PC-9 (cell line): ENCODE data around the gene SLC16A8. TPM values are rescaled to one million over a fixed set of nuclear protein-coding genes. Genes with fewer than 3 reads are reported as not detected.
"Not testable (repeated sequence)": the region's sequence is repeated elsewhere in the genome, so short reads cannot be mapped to it uniquely, and the experiment has no call there.

Experiments used
- BruUV-seq: library from RNA; stranded (reverse); fragments of 400-500 nt; replicated peaks from 2 replicates; lab custom pipeline; 2021; lab: Mats Ljungman, UMichigan
- CTCF ChIA-PET: fragments of 300-600 bp; sonication (Branson Sonifier 250); formaldehyde crosslinking; loops from one replicate; lab custom pipeline; 2022; ENCODE audit warnings: antibody characterized with exemption; lab: Charles Lee
- POLR2A ChIA-PET: fragments of 300-600 bp; sonication (Branson Sonifier 250); formaldehyde crosslinking; loops from one replicate; lab custom pipeline; 2022; ENCODE audit warnings: antibody characterized with exemption; ENCODE audit not compliant: unreplicated experiment; lab: Charles Lee
- DNase-seq, 2 experiments: peaks; one replicate each; pipeline versions ENCODE4 v3.0.0 to v3.0.0-alpha.2; 2015 to 2022; ENCODE audit warnings: mixed read lengths in 1 of 2
- H2AFZ ChIP-seq: fragments of 200-600 bp; sonication (generic); 2 replicates; pipeline ENCODE4 v1.8.1; 2017; ENCODE audit warnings: antibody characterized with exemption
- H3F3A ChIP-seq: fragments of 200-600 bp; sonication (generic); 2 replicates; pipeline ENCODE4 v1.8.1; 2017; ENCODE audit warnings: antibody characterized with exemption, mild to moderate bottlenecking, low read depth; ENCODE audit not compliant: insufficient read depth
- H3K27ac ChIP-seq: fragments of 200-600 bp; sonication (generic); 2 replicates; pipeline ENCODE4 v1.6.1; 2016; ENCODE audit warnings: mixed run types
- H3K27me3 ChIP-seq: fragments of 200-600 bp; sonication (generic); 2 replicates; pipeline ENCODE4 v1.6.1; 2016; ENCODE audit warnings: low read depth, mixed run types; ENCODE audit not compliant: insufficient read depth
- H3K36me3 ChIP-seq: fragments of 200-600 bp; sonication (generic); 2 replicates; pipeline ENCODE4 v1.6.1; 2016; ENCODE audit warnings: low read depth, mixed run types
- H3K4me1 ChIP-seq: fragments of 200-600 bp; sonication (generic); replicated peaks from 2 replicates; pipeline ENCODE4 v1.6.1; 2016; ENCODE audit warnings: mixed run types; ENCODE audit not compliant: insufficient read depth
- H3K4me2 ChIP-seq: fragments of 200-600 bp; sonication (generic); 2 replicates; pipeline ENCODE4 v1.6.1; 2017; ENCODE audit warnings: mixed run types
- H3K4me3 ChIP-seq: fragments of 200-600 bp; sonication (generic); 2 replicates; pipeline ENCODE4 v1.6.1; 2016; ENCODE audit warnings: mixed run types
- H3K79me2 ChIP-seq: fragments of 200-600 bp; sonication (generic); 2 replicates; pipeline ENCODE4 v1.6.1; 2017; ENCODE audit warnings: low read depth, mixed run types
- H3K9me2 ChIP-seq: fragments of 200-600 bp; sonication (generic); 2 replicates; pipeline ENCODE4 v1.8.1; 2017; ENCODE audit warnings: mild to moderate bottlenecking; ENCODE audit not compliant: insufficient read depth
- H3K9me3 ChIP-seq: fragments of 200-600 bp; sonication (generic); 2 replicates; pipeline ENCODE4 v1.8.1; 2016; ENCODE audit warnings: low read depth; ENCODE audit not compliant: insufficient read depth
- H4K20me1 ChIP-seq: fragments of 200-600 bp; sonication (generic); 2 replicates; pipeline ENCODE4 v1.8.1; 2017; ENCODE audit not compliant: insufficient read depth
- EZH2 ChIP-seq: fragments of 200-600 bp; sonication (generic); IDR thresholded peaks from 2 replicates; pipeline ENCODE4 v1.8.0; 2017; ENCODE audit warnings: antibody characterized with exemption, low read depth
- intact Hi-C: fragments of 100-400 bp; cut with micrococcal nuclease; formaldehyde crosslinking; loops from one replicate; pipeline ENCODE4 v1.10.0; 2022; ENCODE audit not compliant: unreplicated experiment
- total RNA-seq: library from RNA; stranded (reverse); gene quantifications from 2 replicates; pipeline ENCODE4 v1.2.3, GENCODE V29; 2021
- TF ChIP-seq, protein P1 (sequence below): fragments of 200-600 bp; sonication (generic); conservative IDR thresholded peaks from 2 replicates; pipeline ENCODE4 v1.6.1; 2017; ENCODE audit warnings: mixed run types, antibody characterized with exemption, mild to moderate bottlenecking, moderate library complexity

The SLC16A8 gene
- total RNA-seq, 1 experiment from 2014 or later: not detected

DNA sequence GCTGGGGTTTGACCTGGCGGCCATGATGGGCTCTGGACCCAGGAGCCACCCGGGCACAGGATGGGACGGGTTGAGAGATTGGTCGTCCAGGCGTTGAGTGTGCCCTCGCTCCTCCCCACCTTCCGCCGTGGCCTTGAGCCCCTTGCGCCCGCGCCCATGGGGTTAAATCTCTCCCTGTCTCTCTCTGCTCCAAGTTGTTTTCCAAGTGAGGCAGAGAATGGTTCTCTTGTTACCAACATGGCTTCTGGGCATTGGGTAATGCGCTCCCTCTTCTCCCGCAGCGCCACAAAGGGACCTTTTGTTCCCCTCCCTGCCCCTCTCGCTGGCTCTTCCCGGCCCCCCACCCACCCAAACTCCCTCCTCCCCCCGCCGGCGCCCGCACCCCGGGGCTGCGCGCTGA, 45.6 kb downstream of the SLC16A8 start:
- no peak for TF ChIP-seq EZH2
- TF ChIP-seq, protein P1, sequence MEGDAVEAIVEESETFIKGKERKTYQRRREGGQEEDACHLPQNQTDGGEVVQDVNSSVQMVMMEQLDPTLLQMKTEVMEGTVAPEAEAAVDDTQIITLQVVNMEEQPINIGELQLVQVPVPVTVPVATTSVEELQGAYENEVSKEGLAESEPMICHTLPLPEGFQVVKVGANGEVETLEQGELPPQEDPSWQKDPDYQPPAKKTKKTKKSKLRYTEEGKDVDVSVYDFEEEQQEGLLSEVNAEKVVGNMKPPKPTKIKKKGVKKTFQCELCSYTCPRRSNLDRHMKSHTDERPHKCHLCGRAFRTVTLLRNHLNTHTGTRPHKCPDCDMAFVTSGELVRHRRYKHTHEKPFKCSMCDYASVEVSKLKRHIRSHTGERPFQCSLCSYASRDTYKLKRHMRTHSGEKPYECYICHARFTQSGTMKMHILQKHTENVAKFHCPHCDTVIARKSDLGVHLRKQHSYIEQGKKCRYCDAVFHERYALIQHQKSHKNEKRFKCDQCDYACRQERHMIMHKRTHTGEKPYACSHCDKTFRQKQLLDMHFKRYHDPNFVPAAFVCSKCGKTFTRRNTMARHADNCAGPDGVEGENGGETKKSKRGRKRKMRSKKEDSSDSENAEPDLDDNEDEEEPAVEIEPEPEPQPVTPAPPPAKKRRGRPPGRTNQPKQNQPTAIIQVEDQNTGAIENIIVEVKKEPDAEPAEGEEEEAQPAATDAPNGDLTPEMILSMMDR: no peak
- Histone ChIP-seq H3K27me3 (no peaks in the 10 kb centered on the region), H3K4me1 (peaks cover 13% of the 10 kb centered on the region), H3K9me3 (no peaks in the 10 kb centered on the region), H4K20me1 (no peaks in the 10 kb centered on the region), H3K4me3 (no peak overlapping the region), H3F3A (no peaks in the 10 kb centered on the region), H3K79me2 (no peaks in the 10 kb centered on the region), H3K36me3 (no peaks in the 10 kb centered on the region), H2AFZ (no peak overlapping the region), H3K9me2 (no peaks in the 10 kb centered on the region), H3K27ac (no peak overlapping the region), H3K4me2 (no peak overlapping the region)
- DNase-seq: no peak
- no TSS peak for BruUV-seq
- CTCF ChIA-PET: no interaction called here
- POLR2A ChIA-PET: interaction anchor here (0.6 kb wide), 1 partner anchor 813 kb away, joined by 3 read pairs; no protein-coding TSS in a partner anchor
- intact Hi-C loops: no loop called here

DNA sequence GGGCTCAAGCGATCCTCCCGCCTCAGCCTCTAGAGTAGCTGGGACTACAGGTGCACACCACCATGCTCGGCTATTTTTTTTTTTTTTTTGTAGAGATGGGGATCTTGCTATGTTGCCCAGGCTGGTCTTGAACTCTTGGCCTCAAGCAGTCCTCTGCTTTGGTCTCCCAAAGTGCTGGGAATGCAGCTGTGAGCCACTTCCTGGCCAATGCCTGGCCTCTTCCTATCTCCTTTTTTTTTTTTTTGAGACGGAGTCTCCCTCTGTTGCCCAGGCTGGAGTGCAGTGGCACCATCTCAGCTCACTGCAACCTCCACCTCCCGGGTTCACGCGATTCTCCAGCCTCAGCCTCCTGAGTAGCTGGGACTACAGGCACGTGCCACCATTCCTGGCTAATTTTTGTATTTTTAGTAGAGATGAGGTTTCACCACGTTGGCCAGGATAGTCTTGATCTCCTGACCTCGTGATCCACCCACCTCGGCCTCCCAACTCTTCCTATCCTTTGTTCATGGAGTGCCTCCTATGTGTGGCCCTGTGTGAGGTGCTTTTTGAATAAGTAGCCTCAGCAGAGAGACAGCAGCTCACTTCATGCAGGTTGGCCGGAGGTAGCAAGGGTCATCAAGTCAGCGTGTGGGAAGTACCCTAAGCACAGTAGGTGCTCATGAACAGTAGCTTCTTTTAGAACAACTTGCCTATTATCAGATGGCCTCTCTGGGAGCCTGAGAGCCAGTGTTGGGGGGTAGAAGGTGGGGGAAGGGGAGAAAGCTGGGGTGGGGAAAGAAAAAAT, 46.4 kb downstream of the SLC16A8 start:
- H3K79me2 ChIP-seq, H3K9me3 ChIP-seq, H2AFZ ChIP-seq, H3K4me3 ChIP-seq, H3K4me2 ChIP-seq, BruUV-seq, H3K27ac ChIP-seq, H4K20me1 ChIP-seq, intact Hi-C loops, H3K36me3 ChIP-seq, H3F3A ChIP-seq, H3K27me3 ChIP-seq, H3K9me2 ChIP-seq, DNase-seq: not testable (repeated sequence)
- POLR2A ChIA-PET: interaction anchor here (0.6 kb wide), 1 partner anchor 812 kb away, joined by 3 read pairs; no protein-coding TSS in a partner anchor
- H3K4me1 ChIP-seq: peaks cover 13% of the 10 kb centered on the region
- CTCF ChIA-PET: interaction anchor here (0.6 kb wide), 1 partner anchor 13 kb away, joined by 3 read pairs; no protein-coding TSS in a partner anchor

DNA sequence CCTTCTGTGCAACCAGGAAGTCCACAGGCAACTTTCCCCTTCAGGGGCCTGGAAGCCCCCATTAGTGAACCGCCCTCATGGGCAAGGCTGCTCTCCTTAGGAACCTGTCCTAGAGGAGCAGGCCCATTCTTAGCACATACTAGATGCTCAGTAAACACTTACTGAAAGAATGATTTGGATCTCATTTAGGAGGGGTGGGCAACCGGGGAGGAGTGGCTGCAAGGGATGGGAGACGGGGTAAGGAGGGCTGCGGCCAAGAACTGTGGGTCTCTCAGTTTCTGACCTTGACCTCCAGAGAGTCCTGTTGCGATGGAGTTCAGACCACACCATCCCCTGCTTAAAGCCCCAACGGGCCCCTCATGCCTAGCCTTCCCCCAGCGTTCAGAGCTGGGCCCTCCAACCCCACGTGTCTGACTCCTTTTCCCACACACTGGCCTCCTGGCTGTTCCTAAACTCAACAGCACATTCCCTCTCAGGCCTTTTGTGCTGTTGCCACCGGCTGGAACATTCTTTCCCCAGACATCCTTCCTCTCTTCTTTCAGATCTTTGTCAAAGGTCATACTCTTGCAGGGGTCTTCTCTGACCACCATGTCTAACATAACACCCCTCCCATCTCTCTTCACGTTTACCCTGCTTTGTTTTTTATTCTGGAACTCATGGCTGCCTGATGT, 47.5 kb downstream of the SLC16A8 start:
- H3K36me3 ChIP-seq: no peaks in the 10 kb centered on the region
- H3K4me1 ChIP-seq: peaks cover 13% of the 10 kb centered on the region
- POLR2A ChIA-PET: no interaction called here
- no peaks in the 10 kb centered on the region for H3K79me2 ChIP-seq
- H3K27me3 ChIP-seq: no peaks in the 10 kb centered on the region
- H3K4me2 ChIP-seq: no peak overlapping the region
- no TSS peak for BruUV-seq
- H3K9me3 ChIP-seq: no peaks in the 10 kb centered on the region
- no peaks in the 10 kb centered on the region for H3K9me2 ChIP-seq
- intact Hi-C loops: no loop called here
- no peak overlapping the region for H2AFZ ChIP-seq
- no peak overlapping the region for H3K27ac ChIP-seq
- CTCF ChIA-PET: no interaction called here
- no peak for DNase-seq
- H4K20me1 ChIP-seq: no peaks in the 10 kb centered on the region
- H3F3A ChIP-seq: no peaks in the 10 kb centered on the region
- H3K4me3 ChIP-seq: no peak overlapping the region
- TF ChIP-seq, protein P1: no peak
- TF ChIP-seq EZH2: no peak
